ENCODE data around the gene CFAP74. TPM values are rescaled to one million over a fixed set of nuclear protein-coding genes. Genes with fewer than 3 reads are reported as not detected.

The CFAP74 gene
- polyA plus RNA-seq, 1 donor (not counting 4 experiments of a cell fraction or from before 2014, with no cell fraction given), result not detected

- Histone ChIP-seq H3K4me2 (ENCODE audit: control insufficient read depth, extremely low read depth, insufficient read depth, low read depth, low read length) (no peak overlapping the region), H3K9me3 (ENCODE audit: control insufficient read depth, low read depth, low read length) (no peaks in the 10 kb centered on the region), H3K4me1 (ENCODE audit: control insufficient read depth, extremely low read depth, insufficient read depth, low read length) (peaks cover 6% of the 10 kb centered on the region), H3K9ac (ENCODE audit: control insufficient read depth, extremely low read depth, insufficient read depth, low read length) (no peak overlapping the region), H3K9me1 (ENCODE audit: control insufficient read depth, extremely low read depth, insufficient read depth, low read length) (no peaks in the 10 kb centered on the region), H3K27ac (ENCODE audit: control insufficient read depth, insufficient read depth, low read length) (no peak overlapping the region), H3K79me2 (ENCODE audit: control insufficient read depth, insufficient read depth, low read length) (no peaks in the 10 kb centered on the region), H3K36me3 (ENCODE audit: control insufficient read depth in 2 of 2, extremely low read depth in 1 of 2, insufficient read depth in 2 of 2, low read length in 2 of 2) (no peaks in the 10 kb centered on the region), H3K27me3 (ENCODE audit: control insufficient read depth, extremely low read depth, insufficient read depth, low read length) (peaks cover 10% of the 10 kb centered on the region), H2AFZ (ENCODE audit: control insufficient read depth, low read length) (no peak overlapping the region), H4K20me1 (ENCODE audit: control insufficient read depth, extremely low read depth, insufficient read depth, low read length) (no peaks in the 10 kb centered on the region), H3K4me3 (ENCODE audit: control insufficient read depth in 2 of 3, extremely low read depth in 1 of 3, insufficient read depth in 2 of 3, low read depth in 1 of 3, low read length in 3 of 3) (no peak overlapping the region)
- no peak for DNase-seq (ENCODE audit: low read depth, low spot score)
- dilution Hi-C loops (cut with MboI; ENCODE audit: extremely low pct_ligation_motif_present, low sequenced_read_pairs), result no loop called here
- no peak for FAIRE-seq
- no peak for TF ChIP-seq EZH2 (IDR thresholded peaks at IDR 0.05; ENCODE audit: low read length)
- TF ChIP-seq CTCF (optimal IDR thresholded peaks at IDR 0.05 in 1 of 3, IDR thresholded peaks at IDR 0.05 in 1 of 3, conservative IDR thresholded peaks at IDR 0.05 in 1 of 3; ENCODE audit: extremely low read depth in 1 of 3, insufficient read depth in 2 of 3, low read length in 3 of 3), result no peak
Measured at GRCh38 chr1:1956101-1956500, 47.5 kb downstream of the CFAP74 start.

GRCh38 chr1:1955621-1956094 lies 47.9 kb downstream of the CFAP74 start:
- H3K9ac ChIP-seq (ENCODE audit: control insufficient read depth, extremely low read depth, insufficient read depth, low read length), result no peak overlapping the region
- H2AFZ ChIP-seq (ENCODE audit: control insufficient read depth, low read length), result no peak overlapping the region
- dilution Hi-C loops (cut with MboI; ENCODE audit: extremely low pct_ligation_motif_present, low sequenced_read_pairs), result no loop called here
- no peaks in the 10 kb centered on the region for H3K36me3 ChIP-seq (ENCODE audit: control insufficient read depth in 2 of 2, extremely low read depth in 1 of 2, insufficient read depth in 2 of 2, low read length in 2 of 2)
- H3K9me1 ChIP-seq (ENCODE audit: control insufficient read depth, extremely low read depth, insufficient read depth, low read length), result no peaks in the 10 kb centered on the region
- H4K20me1 ChIP-seq (ENCODE audit: control insufficient read depth, extremely low read depth, insufficient read depth, low read length), result no peaks in the 10 kb centered on the region
- TF ChIP-seq EZH2 (IDR thresholded peaks at IDR 0.05; ENCODE audit: low read length), result no peak
- no peak for TF ChIP-seq CTCF (optimal IDR thresholded peaks at IDR 0.05 in 1 of 3, IDR thresholded peaks at IDR 0.05 in 1 of 3, conservative IDR thresholded peaks at IDR 0.05 in 1 of 3; ENCODE audit: extremely low read depth in 1 of 3, insufficient read depth in 2 of 3, low read length in 3 of 3)
- H3K4me2 ChIP-seq (ENCODE audit: control insufficient read depth, extremely low read depth, insufficient read depth, low read depth, low read length), result no peak overlapping the region
- no peak overlapping the region for H3K27ac ChIP-seq (ENCODE audit: control insufficient read depth, insufficient read depth, low read length)
- no peaks in the 10 kb centered on the region for H3K79me2 ChIP-seq (ENCODE audit: control insufficient read depth, insufficient read depth, low read length)
- FAIRE-seq, result no peak
- no peak for DNase-seq (ENCODE audit: low read depth, low spot score)
- H3K27me3 ChIP-seq (ENCODE audit: control insufficient read depth, extremely low read depth, insufficient read depth, low read length), result peaks cover 6% of the 10 kb centered on the region
- no peak overlapping the region for H3K4me3 ChIP-seq (ENCODE audit: control insufficient read depth in 2 of 3, extremely low read depth in 1 of 3, insufficient read depth in 2 of 3, low read depth in 1 of 3, low read length in 3 of 3)
- H3K9me3 ChIP-seq (ENCODE audit: control insufficient read depth, low read depth, low read length), result no peaks in the 10 kb centered on the region
- H3K4me1 ChIP-seq (ENCODE audit: control insufficient read depth, extremely low read depth, insufficient read depth, low read length), result peaks cover 6% of the 10 kb centered on the region
